GM19395 (cell line): ENCODE measurements around the gene MRGPRE.

Experiments
- ATAC-seq: cut with Tn5 transposase; IDR thresholded peaks from one replicate; pipeline ENCODE4 v1.9.1; 2021; ENCODE audit warnings: mild to moderate bottlenecking, moderate library complexity; ENCODE audit not compliant: unreplicated experiment

Gene MRGPRE

GRCh38 chr11:3226846-3227567 is 5.2 kb downstream of the MRGPRE start:
- ATAC-seq = no peak

DNA sequence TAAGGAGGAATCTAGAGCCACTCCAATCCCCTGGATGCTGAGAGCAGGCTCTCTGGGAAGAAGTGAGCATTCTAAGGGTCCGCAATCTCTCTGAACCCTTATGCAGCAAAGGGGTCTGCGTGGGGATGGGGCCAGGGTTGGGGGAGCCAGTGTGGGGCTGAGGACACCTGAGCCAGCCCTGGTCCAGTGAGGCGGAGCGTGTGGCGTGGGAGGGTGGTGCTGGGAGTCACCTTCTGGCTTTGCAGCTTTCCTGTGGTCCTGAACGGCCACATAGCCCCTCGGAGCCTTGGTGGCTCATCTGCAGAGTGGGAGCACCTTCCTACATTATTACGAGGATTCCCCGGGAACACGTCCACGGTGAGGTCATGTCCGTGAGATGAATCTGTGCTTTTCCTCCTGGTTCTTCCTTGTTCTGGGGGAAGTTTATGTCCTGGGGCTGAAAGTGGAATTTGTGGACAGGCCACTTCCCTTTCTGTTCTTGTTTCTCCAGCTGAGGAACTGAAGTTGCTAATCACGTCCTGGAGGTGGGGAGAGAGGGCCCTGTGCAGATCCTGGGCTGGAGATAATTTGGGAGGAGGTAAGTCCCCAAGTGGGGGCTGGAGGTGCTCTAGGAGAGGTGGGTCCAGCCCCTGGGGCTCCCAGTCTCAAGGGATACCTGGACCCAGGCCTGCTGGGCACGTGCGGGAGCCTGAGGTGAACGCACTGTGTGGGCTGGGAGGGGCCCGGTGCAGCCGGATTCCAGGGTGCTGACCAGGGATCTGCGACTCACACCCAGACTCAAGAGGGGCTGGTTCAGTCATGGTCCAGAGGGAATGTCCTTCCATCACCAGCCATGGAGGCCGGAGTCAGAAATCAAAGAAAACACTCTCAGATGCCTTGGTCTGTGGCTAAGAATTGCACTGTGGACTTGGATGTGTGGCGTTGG is 6.1 kb downstream of the MRGPRE start:
- no peak for ATAC-seq

GRCh38 chr11:3225159-3225758 is 7.0 kb downstream of the MRGPRE start:
- ATAC-seq = no peak

- no peak for ATAC-seq
These were observed 7.7 kb downstream of the MRGPRE start for GRCh38 chr11:3224401-3225057.

GRCh38 chr11:3223932-3224381 is 8.3 kb downstream of the MRGPRE start:
- no peak for ATAC-seq

- no peak for ATAC-seq
These were observed 9.0 kb downstream of the MRGPRE start for GRCh38 chr11:3222941-3223915.

DNA sequence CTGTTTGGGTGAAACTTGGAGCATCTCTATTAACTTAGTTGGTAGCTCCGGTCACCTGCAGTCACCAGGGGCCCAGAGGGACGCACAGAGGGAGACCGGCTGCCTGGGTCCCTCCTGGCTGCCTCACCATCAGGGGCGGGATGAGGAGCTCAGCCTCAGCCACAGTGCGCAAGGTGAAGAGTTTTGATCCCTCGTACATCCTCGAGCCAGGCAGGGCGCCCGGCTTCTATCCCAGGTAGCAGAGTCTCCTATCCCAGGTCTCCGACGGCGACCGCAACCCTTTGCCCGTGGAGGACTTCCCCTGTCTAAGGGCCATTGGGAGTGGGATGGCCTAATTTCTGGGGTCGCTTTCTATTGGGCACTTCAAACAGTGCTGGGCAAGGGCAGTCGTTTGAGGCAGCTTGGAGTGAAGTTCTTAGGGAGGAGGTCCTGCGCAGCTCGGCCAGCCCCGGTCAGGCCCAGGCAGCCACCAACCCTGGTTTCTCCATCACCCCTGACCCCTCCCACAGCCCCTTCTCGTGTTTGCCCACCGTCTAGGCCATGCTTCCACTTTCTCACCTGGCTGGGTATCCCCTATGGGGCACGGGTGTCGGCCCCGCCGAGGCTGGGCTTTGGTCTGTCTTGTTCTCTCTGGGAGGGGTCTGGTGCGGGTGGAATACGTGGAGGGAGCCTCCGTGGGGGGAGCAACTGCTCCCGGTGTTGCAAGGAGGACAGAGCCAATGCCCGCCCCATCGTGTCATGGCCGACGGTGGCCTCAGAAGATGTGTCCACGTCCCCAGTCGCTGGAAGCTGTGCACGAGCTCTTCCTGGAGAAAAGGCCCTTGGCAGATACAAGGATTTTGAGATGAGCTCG is 10.0 kb downstream of the MRGPRE start:
- ATAC-seq = no peak

GRCh38 chr11:3221408-3222002 is 10.7 kb downstream of the MRGPRE start:
- ATAC-seq = no peak

- no peak for ATAC-seq
These were observed 11.5 kb downstream of the MRGPRE start for GRCh38 chr11:3220521-3221407.

- ATAC-seq = no peak
These were observed 12.1 kb downstream of the MRGPRE start for GRCh38 chr11:3220101-3220500.

GRCh38 chr11:3219281-3219892 is 12.8 kb downstream of the MRGPRE start:
- no peak for ATAC-seq

DNA sequence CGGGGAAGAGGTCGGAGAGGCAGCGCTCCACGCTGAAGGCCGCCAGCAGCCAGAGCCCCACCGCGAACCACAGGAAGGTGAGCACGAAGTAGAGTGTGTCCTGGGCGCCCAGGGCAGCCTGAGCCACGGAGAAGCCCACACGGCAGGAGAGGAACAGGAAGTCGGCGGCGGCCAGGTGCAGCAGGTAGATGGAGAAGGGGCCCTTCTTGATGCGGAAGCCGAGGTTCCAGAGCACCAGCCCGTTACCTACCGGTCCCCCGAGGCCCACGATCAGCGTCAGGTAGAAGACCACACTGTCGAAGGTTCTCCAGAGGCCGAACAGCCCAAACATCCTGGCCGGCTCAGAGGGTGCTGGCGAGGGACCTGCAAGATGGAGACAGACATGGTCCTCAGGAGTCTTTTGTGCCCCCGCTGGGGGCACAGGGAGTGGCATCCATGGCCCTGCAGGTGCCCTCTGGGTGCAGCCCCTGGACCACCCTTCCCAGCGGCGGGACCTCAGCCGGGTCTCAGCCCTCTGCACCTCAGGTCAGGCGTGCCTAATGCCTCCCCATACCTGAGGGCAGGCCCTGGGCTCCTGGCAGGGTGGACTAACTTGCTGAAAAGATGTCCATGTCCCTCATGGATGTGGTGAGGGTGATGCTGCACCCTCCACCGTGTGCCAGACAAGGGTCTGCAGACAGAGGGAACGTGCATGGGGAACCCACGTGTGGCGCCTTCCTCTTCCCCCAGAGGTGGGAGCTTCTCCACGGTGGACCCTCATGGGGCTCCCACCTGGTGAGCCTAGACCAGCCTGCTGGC is 13.5 kb downstream of the MRGPRE start, which contains the start of gene MRGPRG:
TSS of gene MRGPRG (minus strand) at position 331 of the 798 bp plus-strand sequence. CDS start at position 331, 0 bp downstream.
- no peak for ATAC-seq

- ATAC-seq = no peak
These were observed 14.3 kb downstream of the MRGPRE start for GRCh38 chr11:3217818-3218482.

- ATAC-seq = no peak
These were observed 16.1 kb downstream of the MRGPRE start for GRCh38 chr11:3216027-3216525.

DNA sequence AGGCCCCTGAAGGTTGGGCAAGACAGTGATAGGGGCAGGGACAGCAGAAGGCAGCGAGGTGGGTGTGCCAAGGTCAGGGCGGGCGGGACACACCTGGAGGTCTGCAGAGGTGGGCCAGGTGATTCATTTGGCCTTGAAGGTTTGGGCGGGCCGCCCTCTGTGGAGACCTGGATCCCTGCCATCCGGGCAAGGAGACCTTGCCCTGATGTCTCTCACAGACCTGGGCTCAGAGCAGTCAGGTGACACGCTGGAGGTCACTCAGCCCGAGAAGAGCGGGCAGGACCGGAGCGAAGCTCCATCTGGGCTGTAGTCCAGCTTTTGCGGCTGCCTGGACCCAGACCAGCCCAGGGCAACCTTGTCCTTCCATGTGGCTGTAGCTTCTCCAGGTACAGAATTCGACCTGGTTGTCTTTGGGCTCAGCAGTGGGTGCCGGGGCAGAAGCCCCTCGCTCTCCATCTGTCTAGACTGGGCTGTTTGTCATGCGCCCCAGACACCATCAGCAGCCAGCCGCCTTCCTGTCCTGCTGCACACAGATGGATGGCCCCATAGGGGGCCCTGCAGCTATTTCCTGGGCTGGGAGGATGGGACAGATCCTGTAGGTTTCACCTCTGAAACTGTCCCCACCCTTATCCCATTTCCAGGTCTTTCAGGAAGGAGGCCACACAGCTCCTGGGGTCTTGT is 16.7 kb downstream of the MRGPRE start:
- no peak for ATAC-seq
